GM23338 (cell line): ENCODE results near the gene CCDC137. TPM values are rescaled to one million over a fixed set of nuclear protein-coding genes. Genes with fewer than 3 reads are reported as not detected.

Experiments
- ATAC-seq: fragments of 200-7000 bp; cut with Tn5 transposase; 3 replicates; pipeline ENCODE4 v1.9.1; 2020
- DNase-seq: peaks from one replicate; pipeline ENCODE4 v3.0.0-alpha.2; 2015; ENCODE audit warnings: low spot score
- H2AFZ ChIP-seq: fragments of 200-600 bp; sonication (generic); 2 replicates; pipeline ENCODE4 v1.8.0; 2016; ENCODE audit warnings: antibody characterized with exemption, mild to moderate bottlenecking, moderate library complexity
- H3F3A ChIP-seq: fragments of 200-600 bp; sonication (generic); replicated peaks from 2 replicates; pipeline ENCODE4 v1.8.0; 2017; ENCODE audit warnings: antibody characterized with exemption, mixed run types, low read depth
- H3K27ac ChIP-seq: fragments of 200-600 bp; sonication (generic); 2 replicates; pipeline ENCODE4 v1.6.1; 2016; ENCODE audit warnings: low read depth
- H3K27me3 ChIP-seq: fragments of 200-600 bp; sonication (generic); 2 replicates; pipeline ENCODE4 v1.8.0; 2016; ENCODE audit warnings: mild to moderate bottlenecking, mixed run types, moderate library complexity; ENCODE audit not compliant: insufficient read depth
- H3K36me3 ChIP-seq: fragments of 200-600 bp; sonication (generic); 2 replicates; pipeline ENCODE4 v1.8.0; 2016; ENCODE audit warnings: mild to moderate bottlenecking; ENCODE audit not compliant: insufficient read depth
- H3K4me1 ChIP-seq: fragments of 200-600 bp; sonication (generic); 2 replicates; pipeline ENCODE4 v1.8.0; 2016; ENCODE audit warnings: mild to moderate bottlenecking, moderate library complexity; ENCODE audit not compliant: insufficient read depth
- H3K4me2 ChIP-seq: fragments of 200-600 bp; sonication (generic); 2 replicates; pipeline ENCODE4 v1.7.1; 2017; ENCODE audit warnings: mixed run types
- H3K4me3 ChIP-seq: fragments of 200-600 bp; sonication (generic); 2 replicates; pipeline ENCODE4 v1.6.1; 2016; ENCODE audit warnings: mixed run types
- H3K79me2 ChIP-seq: fragments of 200-600 bp; sonication (generic); replicated peaks from 2 replicates; pipeline ENCODE4 v1.8.0; 2017; ENCODE audit warnings: mild to moderate bottlenecking; ENCODE audit not compliant: insufficient read depth
- H3K9me2 ChIP-seq: fragments of 200-600 bp; sonication (generic); 2 replicates; pipeline ENCODE4 v1.8.0; 2017; ENCODE audit not compliant: insufficient read depth
- H4K20me1 ChIP-seq: fragments of 200-600 bp; sonication (generic); replicated peaks from 2 replicates; pipeline ENCODE4 v1.8.0; 2017; ENCODE audit warnings: mild to moderate bottlenecking; ENCODE audit not compliant: insufficient read depth
- H3K27ac Mint-ChIP-seq: 2 replicates; pipeline ENCODE4 v1.8.0; 2020; ENCODE audit warnings: inconsistent platforms, mild to moderate bottlenecking, moderate library complexity, mixed read lengths
- H3K27me3 Mint-ChIP-seq: 3 replicates; pipeline ENCODE4 v1.8.0; 2022; ENCODE audit warnings: low read depth, mild to moderate bottlenecking, moderate library complexity, mixed read lengths, inconsistent platforms; ENCODE audit not compliant: insufficient read depth, poor library complexity
- H3K36me3 Mint-ChIP-seq: 3 replicates; pipeline ENCODE4 v1.8.0; 2021; ENCODE audit warnings: low read depth, mild to moderate bottlenecking, inconsistent platforms, moderate library complexity, mixed read lengths
- H3K4me1 Mint-ChIP-seq: 3 replicates; pipeline ENCODE4 v1.8.0; 2020; ENCODE audit warnings: mild to moderate bottlenecking, inconsistent platforms, mixed read lengths
- H3K4me3 Mint-ChIP-seq: 3 replicates; pipeline ENCODE4 v1.8.0; 2021; ENCODE audit warnings: moderate library complexity, mild to moderate bottlenecking, inconsistent platforms, mixed read lengths
- H3K9me3 Mint-ChIP-seq: 3 replicates; pipeline ENCODE4 v1.8.0; 2020; ENCODE audit warnings: moderate library complexity, mild to moderate bottlenecking, inconsistent platforms, mixed read lengths
- CREB1 ChIP-seq: fragments of 250-450 bp; sonication (Bioruptor Pico); IDR thresholded peaks from 2 replicates; pipeline ENCODE4 v1.5.0; 2020; ENCODE audit warnings: low read depth, mild to moderate bottlenecking, moderate library complexity
- POLR2AphosphoS5 ChIP-seq: IDR thresholded peaks from 2 replicates; pipeline ENCODE4 v1.6.1; 2016; ENCODE audit warnings: antibody characterized with exemption, low read depth
- polyA plus RNA-seq: library from polyadenylated mRNA; unstranded; fragments of >200 nt; fragmentation: Nextera tagmentation; extraction: Ambion mirVana; gene quantifications from 2 replicates; pipeline ENCODE4 v1.2.1, GENCODE V29; 2016
- total RNA-seq: library from RNA; depleted of rRNA; stranded (reverse); fragments of >200 nt; shearing (Covaris generic); gene quantifications from 2 replicates; pipeline ENCODE4 v1.2.3, GENCODE V29; 2014
- TF ChIP-seq, protein P1 (sequence below): IDR thresholded peaks from one replicate; pipeline ENCODE4 v1.6.1; 2018; ENCODE audit warnings: antibody characterized with exemption; ENCODE audit not compliant: unreplicated experiment
- TF ChIP-seq, protein P2 (sequence below): fragments of 250-450 bp; sonication (Bioruptor Pico); IDR thresholded peaks from 2 replicates; pipeline ENCODE4 v1.5.0; 2020; ENCODE audit warnings: mild to moderate bottlenecking, moderate library complexity
- TF ChIP-seq, protein P3 (sequence below): IDR thresholded peaks from 2 replicates; pipeline ENCODE4 v1.6.1; 2016; ENCODE audit warnings: antibody characterized with exemption

Gene CCDC137
- total and polyA plus RNA-seq, 2 experiments from 2014 or later: 26.1 to 73.4 TPM

DNA sequence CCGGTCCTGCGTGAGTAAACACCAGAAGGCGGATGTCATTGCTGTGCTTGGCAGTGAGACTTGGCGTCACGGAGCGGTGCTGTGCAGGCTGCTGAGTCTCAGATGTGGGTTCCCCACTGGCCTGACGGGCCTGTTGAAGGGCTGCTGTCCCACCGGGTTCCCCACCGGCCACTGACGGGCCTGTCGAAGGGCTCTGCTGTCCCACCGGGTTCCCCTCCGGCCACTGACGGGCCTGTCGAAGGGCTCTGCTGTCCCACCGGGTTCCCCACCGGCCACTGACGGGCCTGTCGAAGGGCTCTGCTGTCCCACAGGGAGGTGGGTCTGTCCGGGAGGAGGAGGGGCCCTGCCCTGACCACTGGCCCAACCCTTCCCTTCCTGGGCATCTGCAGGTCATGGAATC is 20.1 kb downstream of the CCDC137 start:
- Mint-ChIP-seq H3K27me3 (peaks cover 18% of the 10 kb centered on the region), H3K27ac (no peak overlapping the region), H3K4me3 (peak overlapping the region; percentile 17; the same call in 1 of the 3 replicates), H3K9me3 (no peaks in the 10 kb centered on the region; the same call in 2 of the 3 replicates), H3K36me3 (peaks cover 46% of the 10 kb centered on the region), H3K4me1 (peaks cover 12% of the 10 kb centered on the region)
- peaks cover 38% of the 10 kb centered on the region for H3K79me2 ChIP-seq
- no peak overlapping the region for H3K27ac ChIP-seq
- H2AFZ ChIP-seq: no peak overlapping the region
- H3K9me2 ChIP-seq: no peaks in the 10 kb centered on the region
- H3K4me1 ChIP-seq: peaks cover 6% of the 10 kb centered on the region
- no peaks in the 10 kb centered on the region for H3K27me3 ChIP-seq
- no peak overlapping the region for H3K4me2 ChIP-seq
- peaks cover 18% of the 10 kb centered on the region for H3F3A ChIP-seq
- no peak overlapping the region for H3K4me3 ChIP-seq
- ATAC-seq: no peak
- no peaks in the 10 kb centered on the region for H3K36me3 ChIP-seq
- TF ChIP-seq, protein P1, sequence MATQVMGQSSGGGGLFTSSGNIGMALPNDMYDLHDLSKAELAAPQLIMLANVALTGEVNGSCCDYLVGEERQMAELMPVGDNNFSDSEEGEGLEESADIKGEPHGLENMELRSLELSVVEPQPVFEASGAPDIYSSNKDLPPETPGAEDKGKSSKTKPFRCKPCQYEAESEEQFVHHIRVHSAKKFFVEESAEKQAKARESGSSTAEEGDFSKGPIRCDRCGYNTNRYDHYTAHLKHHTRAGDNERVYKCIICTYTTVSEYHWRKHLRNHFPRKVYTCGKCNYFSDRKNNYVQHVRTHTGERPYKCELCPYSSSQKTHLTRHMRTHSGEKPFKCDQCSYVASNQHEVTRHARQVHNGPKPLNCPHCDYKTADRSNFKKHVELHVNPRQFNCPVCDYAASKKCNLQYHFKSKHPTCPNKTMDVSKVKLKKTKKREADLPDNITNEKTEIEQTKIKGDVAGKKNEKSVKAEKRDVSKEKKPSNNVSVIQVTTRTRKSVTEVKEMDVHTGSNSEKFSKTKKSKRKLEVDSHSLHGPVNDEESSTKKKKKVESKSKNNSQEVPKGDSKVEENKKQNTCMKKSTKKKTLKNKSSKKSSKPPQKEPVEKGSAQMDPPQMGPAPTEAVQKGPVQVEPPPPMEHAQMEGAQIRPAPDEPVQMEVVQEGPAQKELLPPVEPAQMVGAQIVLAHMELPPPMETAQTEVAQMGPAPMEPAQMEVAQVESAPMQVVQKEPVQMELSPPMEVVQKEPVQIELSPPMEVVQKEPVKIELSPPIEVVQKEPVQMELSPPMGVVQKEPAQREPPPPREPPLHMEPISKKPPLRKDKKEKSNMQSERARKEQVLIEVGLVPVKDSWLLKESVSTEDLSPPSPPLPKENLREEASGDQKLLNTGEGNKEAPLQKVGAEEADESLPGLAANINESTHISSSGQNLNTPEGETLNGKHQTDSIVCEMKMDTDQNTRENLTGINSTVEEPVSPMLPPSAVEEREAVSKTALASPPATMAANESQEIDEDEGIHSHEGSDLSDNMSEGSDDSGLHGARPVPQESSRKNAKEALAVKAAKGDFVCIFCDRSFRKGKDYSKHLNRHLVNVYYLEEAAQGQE: no peak
- TF ChIP-seq, protein P2, sequence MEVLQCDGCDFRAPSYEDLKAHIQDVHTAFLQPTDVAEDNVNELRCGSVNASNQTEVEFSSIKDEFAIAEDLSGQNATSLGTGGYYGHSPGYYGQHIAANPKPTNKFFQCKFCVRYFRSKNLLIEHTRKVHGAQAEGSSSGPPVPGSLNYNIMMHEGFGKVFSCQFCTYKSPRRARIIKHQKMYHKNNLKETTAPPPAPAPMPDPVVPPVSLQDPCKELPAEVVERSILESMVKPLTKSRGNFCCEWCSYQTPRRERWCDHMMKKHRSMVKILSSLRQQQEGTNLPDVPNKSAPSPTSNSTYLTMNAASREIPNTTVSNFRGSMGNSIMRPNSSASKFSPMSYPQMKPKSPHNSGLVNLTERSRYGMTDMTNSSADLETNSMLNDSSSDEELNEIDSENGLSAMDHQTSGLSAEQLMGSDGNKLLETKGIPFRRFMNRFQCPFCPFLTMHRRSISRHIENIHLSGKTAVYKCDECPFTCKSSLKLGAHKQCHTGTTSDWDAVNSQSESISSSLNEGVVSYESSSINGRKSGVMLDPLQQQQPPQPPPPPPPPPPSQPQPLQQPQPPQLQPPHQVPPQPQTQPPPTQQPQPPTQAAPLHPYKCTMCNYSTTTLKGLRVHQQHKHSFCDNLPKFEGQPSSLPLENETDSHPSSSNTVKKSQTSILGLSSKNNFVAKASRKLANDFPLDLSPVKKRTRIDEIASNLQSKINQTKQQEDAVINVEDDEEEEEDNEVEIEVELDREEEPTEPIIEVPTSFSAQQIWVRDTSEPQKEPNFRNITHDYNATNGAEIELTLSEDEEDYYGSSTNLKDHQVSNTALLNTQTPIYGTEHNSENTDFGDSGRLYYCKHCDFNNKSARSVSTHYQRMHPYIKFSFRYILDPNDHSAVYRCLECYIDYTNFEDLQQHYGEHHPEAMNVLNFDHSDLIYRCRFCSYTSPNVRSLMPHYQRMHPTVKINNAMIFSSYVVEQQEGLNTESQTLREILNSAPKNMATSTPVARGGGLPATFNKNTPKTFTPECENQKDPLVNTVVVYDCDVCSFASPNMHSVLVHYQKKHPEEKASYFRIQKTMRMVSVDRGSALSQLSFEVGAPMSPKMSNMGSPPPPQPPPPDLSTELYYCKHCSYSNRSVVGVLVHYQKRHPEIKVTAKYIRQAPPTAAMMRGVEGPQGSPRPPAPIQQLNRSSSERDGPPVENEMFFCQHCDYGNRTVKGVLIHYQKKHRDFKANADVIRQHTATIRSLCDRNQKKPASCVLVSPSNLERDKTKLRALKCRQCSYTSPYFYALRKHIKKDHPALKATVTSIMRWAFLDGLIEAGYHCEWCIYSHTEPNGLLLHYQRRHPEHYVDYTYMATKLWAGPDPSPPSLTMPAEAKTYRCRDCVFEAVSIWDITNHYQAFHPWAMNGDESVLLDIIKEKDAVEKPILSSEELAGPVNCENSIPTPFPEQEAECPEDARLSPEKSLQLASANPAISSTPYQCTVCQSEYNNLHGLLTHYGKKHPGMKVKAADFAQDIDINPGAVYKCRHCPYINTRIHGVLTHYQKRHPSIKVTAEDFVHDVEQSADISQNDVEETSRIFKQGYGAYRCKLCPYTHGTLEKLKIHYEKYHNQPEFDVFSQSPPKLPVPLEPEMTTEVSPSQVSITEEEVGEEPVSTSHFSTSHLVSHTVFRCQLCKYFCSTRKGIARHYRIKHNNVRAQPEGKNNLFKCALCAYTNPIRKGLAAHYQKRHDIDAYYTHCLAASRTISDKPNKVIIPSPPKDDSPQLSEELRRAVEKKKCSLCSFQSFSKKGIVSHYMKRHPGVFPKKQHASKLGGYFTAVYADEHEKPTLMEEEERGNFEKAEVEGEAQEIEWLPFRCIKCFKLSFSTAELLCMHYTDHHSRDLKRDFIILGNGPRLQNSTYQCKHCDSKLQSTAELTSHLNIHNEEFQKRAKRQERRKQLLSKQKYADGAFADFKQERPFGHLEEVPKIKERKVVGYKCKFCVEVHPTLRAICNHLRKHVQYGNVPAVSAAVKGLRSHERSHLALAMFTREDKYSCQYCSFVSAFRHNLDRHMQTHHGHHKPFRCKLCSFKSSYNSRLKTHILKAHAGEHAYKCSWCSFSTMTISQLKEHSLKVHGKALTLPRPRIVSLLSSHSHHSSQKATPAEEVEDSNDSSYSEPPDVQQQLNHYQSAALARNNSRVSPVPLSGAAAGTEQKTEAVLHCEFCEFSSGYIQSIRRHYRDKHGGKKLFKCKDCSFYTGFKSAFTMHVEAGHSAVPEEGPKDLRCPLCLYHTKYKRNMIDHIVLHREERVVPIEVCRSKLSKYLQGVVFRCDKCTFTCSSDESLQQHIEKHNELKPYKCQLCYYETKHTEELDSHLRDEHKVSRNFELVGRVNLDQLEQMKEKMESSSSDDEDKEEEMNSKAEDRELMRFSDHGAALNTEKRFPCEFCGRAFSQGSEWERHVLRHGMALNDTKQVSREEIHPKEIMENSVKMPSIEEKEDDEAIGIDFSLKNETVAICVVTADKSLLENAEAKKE: no peak
- TF ChIP-seq CREB1: no peak
- no peak for TF ChIP-seq POLR2AphosphoS5
- TF ChIP-seq, protein P3, sequence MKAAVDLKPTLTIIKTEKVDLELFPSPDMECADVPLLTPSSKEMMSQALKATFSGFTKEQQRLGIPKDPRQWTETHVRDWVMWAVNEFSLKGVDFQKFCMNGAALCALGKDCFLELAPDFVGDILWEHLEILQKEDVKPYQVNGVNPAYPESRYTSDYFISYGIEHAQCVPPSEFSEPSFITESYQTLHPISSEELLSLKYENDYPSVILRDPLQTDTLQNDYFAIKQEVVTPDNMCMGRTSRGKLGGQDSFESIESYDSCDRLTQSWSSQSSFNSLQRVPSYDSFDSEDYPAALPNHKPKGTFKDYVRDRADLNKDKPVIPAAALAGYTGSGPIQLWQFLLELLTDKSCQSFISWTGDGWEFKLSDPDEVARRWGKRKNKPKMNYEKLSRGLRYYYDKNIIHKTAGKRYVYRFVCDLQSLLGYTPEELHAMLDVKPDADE: no peak
- no peak for DNase-seq
- peaks cover 8% of the 10 kb centered on the region; the same call in 1 of the 2 replicates for H4K20me1 ChIP-seq
